ENCODE measurements around the gene LRMDA.
"Not testable (repeated sequence)": the region's sequence is repeated elsewhere in the genome, so short reads cannot be mapped to it uniquely, and the experiment has no call there.

LRMDA gene

GRCh38 chr10:76037531-76038155, 606.2 kb downstream of the LRMDA start:
- no peak for DNase-seq

DNA sequence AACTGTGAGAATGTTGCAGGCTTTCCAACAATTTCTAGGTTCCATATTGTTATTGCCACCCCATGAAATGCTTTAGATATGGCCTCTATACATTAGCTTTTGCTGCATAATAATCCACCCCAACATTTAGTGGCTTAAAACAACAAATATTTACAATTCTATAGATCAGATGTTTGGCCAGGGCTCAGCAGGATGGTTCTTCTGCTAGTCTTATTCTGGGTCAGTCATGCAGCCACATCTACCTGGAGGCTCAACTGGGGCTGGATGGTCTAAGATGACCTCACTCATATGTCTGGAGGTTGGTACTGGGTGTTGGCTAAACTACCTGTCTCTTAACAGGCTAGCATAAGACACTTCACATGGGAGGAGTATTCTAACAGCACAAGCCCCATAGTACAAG, 607.3 kb downstream of the LRMDA start:
- no peak for DNase-seq

GRCh38 chr10:76040107-76040829, 608.8 kb downstream of the LRMDA start:
- no peak for DNase-seq

GRCh38 chr10:76040830-76041220, 609.4 kb downstream of the LRMDA start:
- DNase-seq, result no peak

DNA sequence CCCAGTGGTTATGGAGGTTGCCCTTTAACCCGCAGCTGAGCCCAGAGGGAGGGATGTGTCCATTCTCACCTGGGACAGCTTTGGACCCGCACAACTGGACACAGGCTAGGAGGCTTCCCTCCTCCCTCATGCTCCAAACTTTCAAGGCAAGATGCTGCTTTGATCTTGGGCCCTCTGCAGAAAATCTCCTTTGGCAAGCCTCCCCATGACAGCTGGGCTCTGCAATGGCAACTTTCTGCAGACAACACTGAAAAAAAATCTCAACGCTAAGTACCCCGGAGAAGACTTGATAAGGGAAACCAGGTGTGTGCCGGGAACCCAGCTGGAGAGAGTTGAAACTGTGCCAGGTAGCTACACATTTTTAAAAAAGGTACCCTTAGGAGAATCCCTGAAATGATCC, 610.1 kb downstream of the LRMDA start:
- no peak for DNase-seq

GRCh38 chr10:76043261-76043660, 611.8 kb downstream of the LRMDA start:
- DNase-seq, result no peak

- no peak for DNase-seq
Measured at GRCh38 chr10:76044751-76045150, 613.3 kb downstream of the LRMDA start.

GRCh38 chr10:76045174-76045573, 613.8 kb downstream of the LRMDA start:
- DNase-seq, result no peak

GRCh38 chr10:76047521-76047920, 616.1 kb downstream of the LRMDA start:
- no peak for DNase-seq

GRCh38 chr10:76049581-76050290, 618.3 kb downstream of the LRMDA start:
- no peak for DNase-seq

DNA sequence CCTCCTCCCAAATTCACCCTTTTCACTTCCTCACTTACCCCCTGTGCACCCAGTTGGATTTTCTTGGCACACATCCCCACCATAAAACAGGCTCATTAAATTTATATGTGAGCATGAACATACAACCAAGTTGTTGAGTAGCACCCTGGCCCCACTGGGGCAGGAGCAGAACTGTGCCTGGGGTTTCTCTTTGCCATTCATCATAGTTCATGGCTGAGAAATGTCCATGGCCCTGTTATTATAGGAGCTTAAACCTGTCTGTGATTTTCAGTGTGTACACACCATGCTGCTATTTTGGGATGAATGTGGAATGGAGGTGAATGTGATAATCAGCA, 618.8 kb downstream of the LRMDA start:
- DNase-seq, result no peak

GRCh38 chr10:76051007-76051936, 619.8 kb downstream of the LRMDA start:
- DNase-seq, result no peak

DNA sequence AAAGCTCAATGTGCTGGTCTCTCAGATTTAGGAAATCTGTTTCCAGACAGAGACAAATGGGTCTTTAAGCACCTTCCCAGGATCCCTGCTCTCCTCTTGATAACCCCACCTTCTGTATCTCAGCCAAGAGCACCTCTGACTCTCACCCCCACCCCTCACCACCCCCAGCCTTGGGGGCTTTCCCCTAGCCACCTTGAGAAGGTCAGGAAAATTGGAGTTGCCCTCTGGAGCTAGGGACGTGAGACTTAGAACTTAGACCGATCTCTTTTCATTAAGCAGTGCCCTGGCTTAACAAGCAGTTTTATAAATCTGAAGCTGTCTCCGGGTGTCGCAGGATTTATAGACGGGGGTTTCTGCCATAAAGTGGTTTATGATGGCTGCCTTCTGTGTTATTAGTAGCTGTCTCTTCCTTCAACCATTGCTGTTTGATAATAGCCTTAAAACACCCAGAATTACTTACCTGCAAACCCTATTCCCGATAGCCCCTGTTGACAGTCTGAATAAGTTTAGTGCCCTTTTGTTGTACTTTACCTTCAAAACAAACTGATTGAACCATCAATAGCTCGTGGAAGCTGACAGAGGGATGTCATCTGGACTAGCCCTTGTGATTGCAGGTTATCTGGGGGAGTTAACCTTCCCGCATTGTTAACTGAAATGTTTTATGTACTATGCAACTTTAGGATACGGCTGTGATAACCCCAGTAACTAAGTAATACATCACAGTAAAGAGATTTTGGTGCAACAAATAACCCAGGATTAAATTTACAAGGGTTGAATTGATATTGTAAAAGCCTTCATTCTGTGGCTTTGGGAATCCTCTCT, 621.5 kb downstream of the LRMDA start:
- DNase-seq, result no peak

DNA sequence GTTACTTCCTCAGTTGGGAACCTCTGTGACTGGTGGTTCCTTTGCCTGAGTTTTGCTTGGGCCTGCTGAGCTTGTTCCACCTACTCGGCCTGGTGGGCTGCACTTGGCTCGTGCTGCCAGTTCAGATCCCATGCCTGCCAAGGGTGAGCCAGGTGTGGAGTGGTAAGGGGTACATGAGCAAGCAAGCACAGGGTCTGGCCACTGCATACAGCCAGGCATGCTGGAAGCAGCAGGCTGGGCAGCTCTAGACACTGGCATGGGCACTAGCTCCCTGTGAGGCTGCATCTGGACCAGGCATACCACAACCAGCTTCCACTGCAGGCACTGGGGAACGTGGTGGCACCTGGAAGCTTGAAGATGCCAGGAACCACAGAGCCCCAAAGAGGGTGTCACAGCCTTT, 624.0 kb downstream of the LRMDA start:
- DNase-seq, result no peak

DNA sequence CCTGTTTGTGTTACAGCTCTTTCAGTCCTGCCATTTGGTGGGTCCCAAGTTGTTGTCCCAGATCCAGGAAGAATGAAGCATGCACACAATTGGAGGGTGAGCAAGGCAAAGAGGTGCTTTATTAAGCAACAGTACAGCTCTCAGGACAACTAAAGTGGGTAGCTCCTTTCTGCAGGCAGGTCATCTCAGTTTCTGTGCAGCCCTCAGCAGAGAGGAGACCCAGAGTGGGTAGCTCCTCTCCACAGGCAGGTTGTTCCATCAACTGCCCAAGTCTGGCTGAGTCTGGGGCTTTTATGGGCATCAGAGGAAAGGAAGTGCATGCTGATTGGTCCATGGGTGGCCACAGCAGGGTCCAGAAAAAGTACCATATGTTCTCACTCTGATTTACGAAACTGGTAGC, 624.5 kb downstream of the LRMDA start:
- no peak for DNase-seq

DNA sequence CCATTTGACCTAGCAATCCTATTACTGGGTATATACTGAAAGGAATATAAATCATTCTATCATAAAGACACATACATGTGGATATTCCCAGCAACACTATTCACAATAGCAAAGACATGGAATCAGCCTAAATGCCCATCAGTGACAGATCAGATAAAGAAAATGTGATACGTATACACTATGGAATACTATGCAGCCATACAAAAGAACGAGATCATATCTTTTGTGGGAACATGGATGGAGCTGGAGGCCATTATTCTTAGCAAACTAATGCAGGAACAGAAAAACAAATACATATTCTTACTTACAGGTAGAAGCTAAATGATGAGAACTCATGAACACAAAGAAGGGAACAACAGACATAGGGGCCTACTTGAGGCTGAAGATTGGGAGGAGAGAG, 629.6 kb downstream of the LRMDA start:
- DNase-seq, result not testable (repeated sequence)

- DNase-seq, result no peak
Measured at GRCh38 chr10:76066457-76066856, 635.0 kb downstream of the LRMDA start.

DNA sequence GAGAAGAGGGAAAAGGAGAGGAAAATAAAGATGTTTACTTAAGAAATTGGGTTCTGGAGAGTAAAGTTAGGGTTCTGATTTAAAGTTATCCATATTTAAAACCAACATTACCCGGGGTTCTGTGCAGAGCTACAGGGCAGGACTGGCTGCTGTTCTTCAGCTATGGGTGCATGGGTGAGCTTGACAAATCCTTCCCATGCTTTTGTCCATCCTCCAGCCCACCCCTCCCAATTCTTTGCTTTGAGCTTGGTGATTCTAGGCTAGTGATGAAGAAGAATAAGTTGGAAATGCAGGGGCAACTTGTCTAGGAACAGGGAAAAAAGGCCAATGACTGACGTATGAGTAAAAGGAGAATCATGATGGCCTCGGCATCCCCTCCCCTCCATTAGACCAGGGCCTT, 636.0 kb downstream of the LRMDA start:
- no peak for DNase-seq

- DNase-seq, result no peak
Measured at GRCh38 chr10:76068856-76069255, 637.4 kb downstream of the LRMDA start.

GRCh38 chr10:76070916-76071315, 639.5 kb downstream of the LRMDA start:
- no peak for DNase-seq

GRCh38 chr10:76071653-76072365, 640.4 kb downstream of the LRMDA start:
- DNase-seq, result no peak

DNA sequence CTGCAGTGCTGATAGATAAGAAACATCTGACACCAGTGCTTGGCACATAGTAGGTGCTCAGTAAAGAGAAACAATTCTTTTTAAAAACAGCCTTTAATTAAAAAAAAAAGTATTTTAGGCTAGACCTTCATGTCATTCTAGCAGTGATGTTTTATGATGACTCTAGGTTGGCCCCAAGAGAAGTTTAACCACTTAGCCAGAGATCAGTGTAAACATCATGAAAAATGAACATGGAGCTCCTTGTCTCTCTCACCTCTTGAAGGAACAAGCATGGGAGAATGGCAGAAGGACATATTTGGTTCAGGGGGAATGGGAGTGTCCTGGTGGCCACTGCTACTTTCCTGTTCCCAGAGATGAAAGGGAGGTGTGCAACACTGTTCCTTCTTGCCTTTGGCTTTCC, 641.0 kb downstream of the LRMDA start:
- no peak for DNase-seq
